ENCODE results near the gene KCTD8. TPM values are rescaled to one million over a fixed set of nuclear protein-coding genes. Genes with fewer than 3 reads are reported as not detected.
A peak's percentile ranks its signal among the peaks of the same experiment; 100 is the strongest.

The KCTD8 gene
- total RNA-seq = under 0.01 and 0.28 TPM in 2 replicates

GRCh38 chr4:44448521-44449461, at the start of gene KCTD8:
Gene KCTD8, minus strand, starts transcription at chr4:44448809.
- peak; percentile 22 for DNase-seq (ENCODE audit: low read depth, low spot score)

GRCh38 chr4:44494810-44495701, 46.4 kb upstream of the KCTD8 start:
- DNase-seq (ENCODE audit: low read depth, low spot score) = no peak

- DNase-seq (ENCODE audit: low read depth, low spot score) = no peak
Observed at GRCh38 chr4:44493924-44494323, 45.3 kb upstream of the KCTD8 start.

- DNase-seq (ENCODE audit: low read depth, low spot score) = no peak
Observed at GRCh38 chr4:44487341-44487740, 38.7 kb upstream of the KCTD8 start.

- DNase-seq (ENCODE audit: low read depth, low spot score) = no peak
Observed at GRCh38 chr4:44479731-44480130, 31.1 kb upstream of the KCTD8 start.

GRCh38 chr4:44462259-44462658, 13.7 kb upstream of the KCTD8 start:
- no peak for DNase-seq (ENCODE audit: low read depth, low spot score)

- no peak for DNase-seq (ENCODE audit: low read depth, low spot score)
Observed at GRCh38 chr4:44447563-44448504, 775 bp downstream of the KCTD8 start.

- DNase-seq (ENCODE audit: low read depth, low spot score) = no peak
Observed at GRCh38 chr4:44446801-44447562, 1.6 kb downstream of the KCTD8 start.

GRCh38 chr4:44446191-44446590, 2.4 kb downstream of the KCTD8 start:
- no peak for DNase-seq (ENCODE audit: low read depth, low spot score)

GRCh38 chr4:44438687-44439086, 9.9 kb downstream of the KCTD8 start:
- no peak for DNase-seq (ENCODE audit: low read depth, low spot score)

- DNase-seq (ENCODE audit: low read depth, low spot score) = no peak
Observed at GRCh38 chr4:44434247-44434646, 14.4 kb downstream of the KCTD8 start.

- DNase-seq (ENCODE audit: low read depth, low spot score) = no peak
Observed at GRCh38 chr4:44425614-44426208, 22.9 kb downstream of the KCTD8 start.

- no peak for DNase-seq (ENCODE audit: low read depth, low spot score)
Observed at GRCh38 chr4:44422912-44423311, 25.7 kb downstream of the KCTD8 start.

GRCh38 chr4:44421330-44422065, 27.1 kb downstream of the KCTD8 start:
- no peak for DNase-seq (ENCODE audit: low read depth, low spot score)

- no peak for DNase-seq (ENCODE audit: low read depth, low spot score)
Observed at GRCh38 chr4:44415251-44415650, 33.4 kb downstream of the KCTD8 start.

- no peak for DNase-seq (ENCODE audit: low read depth, low spot score)
Observed at GRCh38 chr4:44368413-44369167, 80.0 kb downstream of the KCTD8 start.

GRCh38 chr4:44354172-44354571, 94.4 kb downstream of the KCTD8 start:
- DNase-seq (ENCODE audit: low read depth, low spot score) = no peak

GRCh38 chr4:44351069-44351468, 97.5 kb downstream of the KCTD8 start:
- DNase-seq (ENCODE audit: low read depth, low spot score) = no peak

All from pulmonary artery endothelial cell (primary cell).